HEK293T (cell line): Measurements from ENCODE around the gene S100A8.

Experiments
- ARNT ChIP-seq: fragments of 450-650 bp; IDR thresholded peaks from 2 replicates; pipeline ENCODE4 v1.6.1; 2017; ENCODE audit warnings: mild to moderate bottlenecking
- BHLHE40 ChIP-seq: fragments of 450-650 bp; IDR thresholded peaks from 2 replicates; pipeline ENCODE4 v1.6.1; 2016; ENCODE audit warnings: mild to moderate bottlenecking, moderate library complexity, borderline replicate concordance
- FOXA1 ChIP-seq: fragments of 450-650 bp; IDR thresholded peaks from 2 replicates; pipeline ENCODE4 v1.6.1; 2016; ENCODE audit warnings: mild to moderate bottlenecking
- FOXK2 ChIP-seq: fragments of 450-650 bp; IDR thresholded peaks from 2 replicates; pipeline ENCODE4 v1.6.1; 2016; ENCODE audit warnings: mild to moderate bottlenecking
- HDGF ChIP-seq: fragments of 450-650 bp; IDR thresholded peaks from 2 replicates; pipeline ENCODE4 v1.6.1; 2017; ENCODE audit warnings: antibody characterized with exemption, borderline replicate concordance
- L3MBTL2 ChIP-seq: fragments of 450-650 bp; conservative IDR thresholded peaks from 2 replicates; pipeline ENCODE4 v1.6.1; 2016; ENCODE audit warnings: mild to moderate bottlenecking
- NFRKB ChIP-seq: fragments of 450-650 bp; IDR thresholded peaks from 2 replicates; pipeline ENCODE4 v1.6.1; 2016; ENCODE audit warnings: mild to moderate bottlenecking, moderate library complexity
- SP1 ChIP-seq: fragments of 450-650 bp; IDR thresholded peaks from 2 replicates; pipeline ENCODE4 v1.6.1; 2017
- SUZ12 ChIP-seq: fragments of 450-650 bp; IDR thresholded peaks from 2 replicates; pipeline ENCODE4 v1.6.1; 2016; ENCODE audit warnings: mild to moderate bottlenecking
- TARDBP ChIP-seq: fragments of 450-650 bp; IDR thresholded peaks from 2 replicates; pipeline ENCODE4 v1.6.1; 2016
- ZNF384 ChIP-seq: fragments of 450-650 bp; IDR thresholded peaks from 2 replicates; pipeline ENCODE4 v1.6.1; 2016
- TF ChIP-seq, protein P1 (sequence below): fragments of 450-650 bp; IDR thresholded peaks from 2 replicates; pipeline ENCODE4 v1.6.1; 2016

DNA sequence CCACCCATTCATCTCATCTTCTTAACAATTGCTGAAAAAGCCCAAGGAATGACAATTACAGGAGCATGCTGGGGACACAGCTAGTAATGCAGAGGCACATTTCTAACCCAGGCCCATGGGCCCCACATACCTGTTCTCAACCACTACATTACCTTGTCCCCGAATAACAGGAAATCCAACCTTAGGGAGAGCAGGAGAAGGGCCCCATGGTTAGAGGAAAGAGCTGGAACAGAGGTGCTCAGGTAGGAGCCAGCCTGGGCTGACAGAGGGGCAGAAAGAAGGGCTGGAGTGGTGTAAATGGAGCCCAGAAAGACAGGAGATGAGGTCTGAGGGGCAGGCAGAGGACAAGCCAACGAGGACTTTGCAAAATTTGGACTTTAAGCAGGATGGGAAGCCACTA, 11.4 kb upstream of the S100A8 start:
- TF ChIP-seq FOXK2 = no peak
- TF ChIP-seq SP1 = no peak
- TF ChIP-seq SUZ12 = no peak
- TF ChIP-seq TARDBP = no peak
- TF ChIP-seq L3MBTL2 = no peak
- TF ChIP-seq HDGF = no peak
- TF ChIP-seq ARNT = no peak
- TF ChIP-seq BHLHE40 = no peak
- no peak for TF ChIP-seq ZNF384
- TF ChIP-seq FOXA1 = no peak
- TF ChIP-seq NFRKB = no peak
- TF ChIP-seq, protein P1, sequence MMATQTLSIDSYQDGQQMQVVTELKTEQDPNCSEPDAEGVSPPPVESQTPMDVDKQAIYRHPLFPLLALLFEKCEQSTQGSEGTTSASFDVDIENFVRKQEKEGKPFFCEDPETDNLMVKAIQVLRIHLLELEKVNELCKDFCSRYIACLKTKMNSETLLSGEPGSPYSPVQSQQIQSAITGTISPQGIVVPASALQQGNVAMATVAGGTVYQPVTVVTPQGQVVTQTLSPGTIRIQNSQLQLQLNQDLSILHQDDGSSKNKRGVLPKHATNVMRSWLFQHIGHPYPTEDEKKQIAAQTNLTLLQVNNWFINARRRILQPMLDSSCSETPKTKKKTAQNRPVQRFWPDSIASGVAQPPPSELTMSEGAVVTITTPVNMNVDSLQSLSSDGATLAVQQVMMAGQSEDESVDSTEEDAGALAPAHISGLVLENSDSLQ = no peak
